ENCODE results near the gene ZNF71.

- TF ChIP-seq CTCF (optimal IDR thresholded peaks at IDR 0.05 in 1 of 3, IDR thresholded peaks at IDR 0.05 in 1 of 3, conservative IDR thresholded peaks at IDR 0.05 in 1 of 3; ENCODE audit: extremely low read depth in 1 of 3, insufficient read depth in 2 of 3, low read length in 3 of 3), result no peak
- no peak for TF ChIP-seq EZH2 (IDR thresholded peaks at IDR 0.05; ENCODE audit: low read length)
Measured at GRCh38 chr19:56612737-56613136, 17.6 kb downstream of the ZNF71 start.

Data from keratinocyte (primary cell).